ENCODE data around the gene PCGF2. TPM values are rescaled to one million over a fixed set of nuclear protein-coding genes. Genes with fewer than 3 reads are reported as not detected.

PCGF2 gene
- total RNA-seq, 1 donor from 2014 or later: 16.7 TPM

DNA sequence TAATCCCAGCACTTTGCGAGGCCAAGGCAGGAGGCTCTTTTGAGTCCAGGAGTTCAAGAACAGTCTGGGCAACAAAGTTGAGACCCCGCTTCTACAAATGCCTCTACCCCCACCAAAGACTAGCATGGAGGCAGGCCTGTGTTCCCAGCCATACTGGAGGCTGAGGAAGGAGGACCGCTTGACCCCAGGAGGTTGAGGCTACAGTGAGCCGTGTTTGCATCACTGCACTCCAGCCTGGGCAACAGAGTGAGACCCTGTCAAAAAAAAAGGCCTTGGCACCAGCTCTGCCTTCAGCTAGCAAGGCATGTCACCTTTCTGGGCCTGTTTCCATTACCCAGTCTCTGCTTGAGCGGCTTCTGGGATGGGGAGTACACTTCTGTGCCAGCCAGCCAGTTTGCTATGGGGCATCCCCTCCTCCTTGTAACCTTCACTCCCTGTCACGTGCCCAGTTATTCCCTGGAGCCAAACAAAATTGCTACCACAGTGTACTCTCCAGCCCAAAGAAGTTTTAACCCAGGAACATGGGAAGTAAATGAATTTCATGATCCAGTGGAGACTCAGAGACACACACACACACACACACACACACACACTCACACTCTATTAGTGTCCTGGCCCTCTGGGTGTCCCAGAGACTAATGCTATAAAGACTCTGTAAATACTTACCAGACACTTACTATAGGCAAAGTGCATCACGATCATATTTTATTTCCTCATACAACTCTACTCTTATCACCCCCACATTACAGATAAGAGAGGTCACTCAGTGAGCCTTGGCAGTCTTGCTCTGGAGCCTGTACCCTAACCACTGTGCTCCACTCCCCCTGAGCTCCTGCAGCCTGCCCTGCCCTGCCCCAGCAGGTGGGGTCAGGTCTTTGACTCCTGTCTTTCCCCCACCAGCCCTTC lies 15.5 kb downstream of the PCGF2 start:
- Histone ChIP-seq H3F3A (ENCODE audit: low read depth) (peaks cover 56% of the 10 kb centered on the region), H3K4me1 (peaks cover 5% of the 10 kb centered on the region), H3K36me3 (no peaks in the 10 kb centered on the region), H3K4me3 (no peak overlapping the region), H3K9ac (no peak overlapping the region), H3K4me2 (no peak overlapping the region), H4K20me1 (ENCODE audit: low read depth) (peaks cover 68% of the 10 kb centered on the region), H3K27ac (no peak overlapping the region), H3K9me3 (ENCODE audit: low read depth) (no peaks in the 10 kb centered on the region), H3K79me2 (ENCODE audit: low read depth) (no peaks in the 10 kb centered on the region), H3K27me3 (peaks cover 13% of the 10 kb centered on the region), H2AFZ (replicated peaks) (no peak overlapping the region)
- TF ChIP-seq, protein P1, sequence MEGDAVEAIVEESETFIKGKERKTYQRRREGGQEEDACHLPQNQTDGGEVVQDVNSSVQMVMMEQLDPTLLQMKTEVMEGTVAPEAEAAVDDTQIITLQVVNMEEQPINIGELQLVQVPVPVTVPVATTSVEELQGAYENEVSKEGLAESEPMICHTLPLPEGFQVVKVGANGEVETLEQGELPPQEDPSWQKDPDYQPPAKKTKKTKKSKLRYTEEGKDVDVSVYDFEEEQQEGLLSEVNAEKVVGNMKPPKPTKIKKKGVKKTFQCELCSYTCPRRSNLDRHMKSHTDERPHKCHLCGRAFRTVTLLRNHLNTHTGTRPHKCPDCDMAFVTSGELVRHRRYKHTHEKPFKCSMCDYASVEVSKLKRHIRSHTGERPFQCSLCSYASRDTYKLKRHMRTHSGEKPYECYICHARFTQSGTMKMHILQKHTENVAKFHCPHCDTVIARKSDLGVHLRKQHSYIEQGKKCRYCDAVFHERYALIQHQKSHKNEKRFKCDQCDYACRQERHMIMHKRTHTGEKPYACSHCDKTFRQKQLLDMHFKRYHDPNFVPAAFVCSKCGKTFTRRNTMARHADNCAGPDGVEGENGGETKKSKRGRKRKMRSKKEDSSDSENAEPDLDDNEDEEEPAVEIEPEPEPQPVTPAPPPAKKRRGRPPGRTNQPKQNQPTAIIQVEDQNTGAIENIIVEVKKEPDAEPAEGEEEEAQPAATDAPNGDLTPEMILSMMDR (IDR thresholded peaks at IDR 0.05): no peak
- TF ChIP-seq EZH2phosphoT487 (IDR thresholded peaks at IDR 0.05) (no peak), EZH2 (IDR thresholded peaks at IDR 0.05) (no peak)
- Mint-ChIP-seq H3K4me1 (peaks cover 21% of the 10 kb centered on the region), H3K27me3 (ENCODE audit: insufficient read depth, low read depth) (peaks cover 10% of the 10 kb centered on the region), H3K4me3 (no peak overlapping the region), H3K9me3 (no peaks in the 10 kb centered on the region), H3K27ac (no peak overlapping the region), H3K36me3 (peaks cover 14% of the 10 kb centered on the region)
- DNase-seq (ENCODE audit: low spot score): no peak

DNA sequence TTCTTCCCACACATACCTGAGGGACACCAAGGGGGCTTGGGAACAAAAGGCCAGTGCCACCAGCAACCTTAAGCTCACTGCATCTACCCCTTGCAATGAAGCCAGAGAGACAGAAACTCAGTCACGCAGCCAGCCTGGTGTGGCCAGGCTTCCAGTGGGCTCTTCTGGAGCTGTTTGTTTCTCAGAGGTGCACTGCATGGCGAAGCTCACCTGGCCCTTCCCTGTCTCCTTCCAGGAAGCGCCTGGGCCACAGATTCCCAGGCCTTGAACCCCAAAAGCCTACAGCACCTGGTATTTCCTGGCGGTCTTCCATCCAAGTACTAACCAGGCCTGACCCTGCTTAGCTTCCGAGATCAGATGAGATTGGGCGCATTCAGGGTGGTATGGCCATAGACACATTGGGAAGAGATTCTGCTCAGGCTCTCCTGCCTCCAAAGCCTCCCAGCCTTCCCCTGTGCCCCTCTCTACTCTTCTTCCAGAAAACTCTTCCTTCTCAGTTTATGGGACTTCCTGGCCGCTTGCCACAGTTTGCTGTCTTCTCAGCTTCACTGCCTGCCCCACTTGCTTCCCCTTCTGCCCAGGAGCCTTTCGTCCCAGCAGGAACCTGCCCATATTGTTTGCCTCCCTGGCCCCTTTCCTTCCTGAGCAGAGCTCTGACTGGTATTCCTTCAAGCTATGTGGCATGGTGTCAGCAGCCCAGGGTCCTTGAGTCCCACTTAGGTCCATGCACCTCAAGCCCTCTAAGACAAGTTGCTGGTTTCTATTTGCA lies 16.4 kb downstream of the PCGF2 start:
- peaks cover 60% of the 10 kb centered on the region for H4K20me1 ChIP-seq (ENCODE audit: low read depth)
- no peak overlapping the region for H3K27ac Mint-ChIP-seq

DNA sequence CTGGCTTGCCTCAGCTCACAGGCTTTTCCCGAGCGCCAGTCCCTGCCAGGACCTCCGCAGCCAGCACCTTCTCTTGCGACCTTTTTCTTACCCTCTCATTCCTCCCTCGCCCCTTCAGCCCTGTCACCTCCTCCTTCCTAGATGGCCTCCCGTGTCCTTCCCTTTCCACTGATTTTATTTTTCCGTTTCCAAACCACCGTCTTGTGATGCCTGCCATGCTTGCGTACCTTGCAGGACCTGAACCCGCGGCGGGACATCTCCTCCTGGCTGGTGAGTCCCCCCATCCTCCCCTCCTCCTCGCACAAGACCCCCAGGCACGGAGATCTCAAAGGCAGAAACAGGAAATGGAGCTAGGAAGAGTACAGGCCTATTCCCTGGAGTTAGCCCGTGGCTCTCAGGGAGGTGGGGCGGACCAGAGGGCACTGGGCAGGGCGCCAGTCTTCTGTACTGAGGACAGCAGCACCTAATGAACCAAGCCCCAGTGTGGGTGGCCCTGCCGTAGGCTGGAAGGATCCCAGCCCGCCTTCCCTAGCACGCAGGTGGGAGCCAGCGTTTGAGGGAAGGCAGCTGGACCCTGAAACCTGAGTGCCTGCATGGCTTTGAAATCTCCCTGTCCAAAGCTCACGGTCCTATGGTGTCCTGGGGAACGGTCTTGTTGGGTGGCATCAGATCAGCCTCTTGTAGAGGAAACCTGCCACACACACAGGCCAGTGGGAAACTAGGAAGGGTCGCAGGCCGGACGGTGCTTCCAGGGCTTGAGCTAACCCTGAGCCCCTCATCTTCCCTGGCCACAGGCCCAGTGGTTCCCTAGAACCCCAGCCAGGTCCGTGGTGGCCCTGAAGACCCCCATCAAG lies 17.4 kb downstream of the PCGF2 start:
- Mint-ChIP-seq H3K4me1 (peaks cover 24% of the 10 kb centered on the region), H3K4me3 (peak overlapping the region; percentile 87), H3K27me3 (ENCODE audit: insufficient read depth, low read depth) (peaks cover 10% of the 10 kb centered on the region), H3K9me3 (no peaks in the 10 kb centered on the region), H3K27ac (peak overlapping the region; percentile 30), H3K36me3 (peaks cover 14% of the 10 kb centered on the region)
- peak; percentile 51 for DNase-seq (ENCODE audit: low spot score)
- H3K9me3 ChIP-seq (ENCODE audit: low read depth): no peaks in the 10 kb centered on the region
- no peak overlapping the region for H3K27ac ChIP-seq
- peaks cover 53% of the 10 kb centered on the region for H4K20me1 ChIP-seq (ENCODE audit: low read depth)
- H3F3A ChIP-seq (ENCODE audit: low read depth): peaks cover 44% of the 10 kb centered on the region
- H3K4me1 ChIP-seq: peaks cover 5% of the 10 kb centered on the region
- no peak overlapping the region for H2AFZ ChIP-seq (replicated peaks)
- peak overlapping the region; percentile 62 for H3K4me3 ChIP-seq
- H3K27me3 ChIP-seq: peaks cover 13% of the 10 kb centered on the region
- TF ChIP-seq, protein P1 (IDR thresholded peaks at IDR 0.05): no peak
- TF ChIP-seq EZH2 (IDR thresholded peaks at IDR 0.05) (no peak), EZH2phosphoT487 (IDR thresholded peaks at IDR 0.05) (no peak)
- peak overlapping the region; percentile 38 for H3K9ac ChIP-seq
- no peaks in the 10 kb centered on the region for H3K79me2 ChIP-seq (ENCODE audit: low read depth)
- no peaks in the 10 kb centered on the region for H3K36me3 ChIP-seq
- peak overlapping the region; percentile 93 for H3K4me2 ChIP-seq

More for the DNA sequence above, 16.4 kb downstream of the PCGF2 start:
- peaks cover 10% of the 10 kb centered on the region for H3K27me3 Mint-ChIP-seq (ENCODE audit: insufficient read depth, low read depth)
- Histone ChIP-seq H2AFZ (replicated peaks) (no peak overlapping the region), H3K4me2 (no peak overlapping the region), H3K79me2 (ENCODE audit: low read depth) (no peaks in the 10 kb centered on the region), H3K27me3 (peaks cover 13% of the 10 kb centered on the region), H3K27ac (no peak overlapping the region), H3K9me3 (ENCODE audit: low read depth) (no peaks in the 10 kb centered on the region), H3F3A (ENCODE audit: low read depth) (peaks cover 50% of the 10 kb centered on the region), H3K4me3 (no peak overlapping the region), H3K9ac (no peak overlapping the region), H3K36me3 (no peaks in the 10 kb centered on the region), H3K4me1 (peaks cover 5% of the 10 kb centered on the region)
- DNase-seq (ENCODE audit: low spot score): no peak
- TF ChIP-seq EZH2phosphoT487 (IDR thresholded peaks at IDR 0.05): no peak
- no peak for TF ChIP-seq EZH2 (IDR thresholded peaks at IDR 0.05)
- TF ChIP-seq, protein P1 (IDR thresholded peaks at IDR 0.05): no peak
- no peaks in the 10 kb centered on the region for H3K9me3 Mint-ChIP-seq
- H3K4me1 Mint-ChIP-seq: peaks cover 21% of the 10 kb centered on the region
- H3K4me3 Mint-ChIP-seq: peak overlapping the region; percentile 87
- peaks cover 14% of the 10 kb centered on the region for H3K36me3 Mint-ChIP-seq
